ENCODE results near the gene CAB39L.
"Not testable (repeated sequence)": the region's sequence is repeated elsewhere in the genome, so short reads cannot be mapped to it uniquely, and the experiment has no call there.

The CAB39L gene

DNA sequence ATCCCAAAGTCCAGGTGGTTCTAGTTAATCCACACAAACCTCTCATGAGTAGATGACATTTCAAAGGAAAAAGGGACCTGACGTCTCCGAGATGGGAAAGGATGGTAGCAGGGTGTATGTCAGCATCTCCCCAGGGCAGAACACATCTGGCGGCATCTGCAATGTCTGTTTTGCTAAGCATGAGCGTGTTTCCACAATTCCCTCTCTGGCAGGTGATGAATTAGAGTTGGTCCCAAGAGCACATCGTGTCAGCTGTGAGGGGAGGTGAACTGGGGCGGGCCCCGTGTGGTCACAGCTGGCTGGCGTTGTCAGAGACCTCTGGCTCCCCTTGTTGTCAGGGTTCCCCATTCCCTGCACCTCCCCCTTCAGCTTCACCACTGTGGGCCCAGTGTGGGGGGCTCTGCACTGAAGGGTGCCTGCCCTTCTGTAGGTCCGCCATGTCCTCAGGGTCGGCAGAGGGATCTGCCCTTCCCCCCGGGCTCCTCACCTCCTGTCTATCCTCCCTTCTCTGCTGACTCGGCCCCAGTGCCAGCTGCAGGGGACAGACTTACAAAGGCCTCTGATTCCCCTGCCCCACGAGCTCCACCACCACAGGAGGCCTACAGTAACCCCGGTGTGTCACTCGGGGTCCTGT, 138.0 kb downstream of the CAB39L start:
- no peak for DNase-seq

DNA sequence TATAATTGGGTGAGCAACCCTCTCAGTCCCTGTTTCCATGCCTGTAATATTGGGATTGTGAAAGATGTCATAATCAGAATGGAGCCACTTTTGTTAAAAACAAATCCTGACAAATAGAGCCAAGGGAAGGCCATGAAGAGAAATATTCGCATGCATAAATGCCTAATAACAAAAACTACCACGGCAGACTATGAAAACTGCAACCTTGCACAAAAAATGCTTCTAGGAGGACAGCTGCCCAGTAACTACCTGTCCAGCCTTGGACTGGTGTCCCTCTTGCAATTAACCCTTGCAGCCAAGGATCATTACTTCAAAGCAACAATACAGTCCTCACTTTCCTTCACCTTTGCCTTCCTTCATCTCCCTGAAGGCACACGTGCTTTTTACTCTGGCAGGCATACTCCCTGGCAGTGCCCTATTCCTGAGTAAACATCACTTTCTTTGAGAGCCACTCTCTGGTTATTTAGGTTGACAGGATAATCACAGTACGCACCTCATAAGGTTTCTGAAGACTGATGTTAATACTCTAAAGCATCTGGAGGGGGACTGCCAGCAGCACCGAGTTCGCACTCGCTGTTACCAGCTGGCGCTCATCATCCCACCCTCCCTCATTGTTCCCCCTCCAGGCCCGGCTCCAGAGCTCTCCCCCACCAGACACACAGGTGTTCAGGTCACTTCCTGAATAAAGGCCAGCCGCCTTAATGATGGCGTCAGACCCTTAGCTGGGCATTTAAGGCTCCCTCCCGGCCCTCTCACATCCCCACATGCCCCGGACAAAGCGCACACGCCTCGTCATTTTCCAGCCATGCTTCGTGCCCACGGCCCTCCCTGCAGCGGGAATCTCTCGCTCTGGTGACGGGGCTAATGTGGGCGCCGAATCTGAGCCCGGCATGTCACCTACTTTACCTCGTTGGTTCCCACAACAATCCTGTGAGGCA, 138.8 kb downstream of the CAB39L start:
- DNase-seq, result peak; percentile 2

DNA sequence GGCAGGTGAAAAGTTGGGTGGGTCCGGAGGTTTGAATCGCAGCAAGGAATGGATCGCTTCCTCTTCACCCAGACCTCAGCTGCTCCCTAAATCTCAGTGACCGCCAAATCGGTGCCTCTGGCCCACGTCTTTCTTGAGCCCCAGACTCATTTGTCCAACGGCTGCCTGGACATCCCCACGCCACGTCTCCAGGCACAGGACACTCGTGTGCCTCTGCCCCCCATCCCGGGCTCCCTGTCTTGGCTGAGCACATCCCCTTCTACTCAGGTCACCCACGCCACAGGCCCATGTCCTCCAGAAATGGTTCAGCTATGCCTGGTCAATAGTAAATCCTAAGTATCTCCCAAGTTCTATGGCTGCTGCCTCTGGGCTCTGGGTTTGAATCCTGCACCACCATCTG, 139.5 kb downstream of the CAB39L start:
- DNase-seq, result no peak

DNA sequence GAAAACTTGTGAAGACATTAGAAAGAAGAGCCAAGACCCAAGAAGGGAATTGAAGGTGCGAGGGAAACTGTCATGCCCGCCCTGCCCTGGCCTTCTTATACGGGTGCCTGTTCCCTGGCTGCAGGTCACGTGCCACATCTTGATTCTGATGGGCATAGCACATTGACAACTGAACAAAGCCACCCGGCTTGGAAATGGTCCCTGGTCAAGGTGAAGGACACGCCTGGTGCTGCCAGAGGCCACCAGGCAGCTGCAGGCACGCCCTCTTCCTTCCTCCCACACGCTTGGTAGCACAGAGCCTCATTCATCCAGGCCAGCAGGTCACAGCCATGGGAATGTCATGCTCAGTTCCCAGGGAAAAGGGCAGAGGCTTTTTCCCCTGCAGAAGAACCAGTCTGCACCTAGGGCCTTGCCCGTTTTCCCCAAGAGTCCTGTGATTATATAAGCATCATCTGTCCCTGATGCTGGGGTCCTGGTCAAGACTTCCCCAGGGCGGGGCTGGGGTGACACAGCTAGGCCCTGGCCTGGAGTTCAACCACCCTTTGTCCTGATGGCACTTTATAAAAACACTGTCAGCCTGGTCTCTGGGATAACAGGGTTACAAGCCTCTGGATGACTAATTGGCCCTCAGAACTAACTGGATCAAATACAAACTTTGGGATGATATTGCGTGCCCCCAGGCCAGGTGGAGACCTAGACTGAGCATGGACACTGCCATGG, 140.2 kb downstream of the CAB39L start:
- DNase-seq, result no peak

GRCh38 chr13:49302817-49303216, 141.0 kb downstream of the CAB39L start:
- peak; percentile 1 for DNase-seq

DNA sequence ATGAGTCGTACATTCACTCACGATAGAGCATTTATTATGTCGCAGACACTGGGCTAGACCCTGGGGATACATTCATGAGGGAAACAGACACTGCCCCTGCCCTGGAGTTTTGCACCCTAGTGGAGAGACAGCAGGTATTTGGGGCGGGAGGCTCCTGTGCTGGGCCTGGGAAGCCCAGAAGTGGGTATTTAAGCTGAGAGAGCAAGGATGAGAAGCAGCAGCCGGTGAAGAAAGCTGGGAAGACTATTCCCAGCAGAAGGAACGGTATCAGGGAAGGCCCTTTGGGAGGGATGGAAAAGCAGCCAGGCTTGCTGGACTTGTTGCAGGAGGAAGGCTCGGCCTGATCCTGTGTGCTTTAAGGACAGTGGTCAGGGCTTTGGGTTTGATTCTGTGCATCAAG, 141.6 kb downstream of the CAB39L start:
- no peak for DNase-seq

DNA sequence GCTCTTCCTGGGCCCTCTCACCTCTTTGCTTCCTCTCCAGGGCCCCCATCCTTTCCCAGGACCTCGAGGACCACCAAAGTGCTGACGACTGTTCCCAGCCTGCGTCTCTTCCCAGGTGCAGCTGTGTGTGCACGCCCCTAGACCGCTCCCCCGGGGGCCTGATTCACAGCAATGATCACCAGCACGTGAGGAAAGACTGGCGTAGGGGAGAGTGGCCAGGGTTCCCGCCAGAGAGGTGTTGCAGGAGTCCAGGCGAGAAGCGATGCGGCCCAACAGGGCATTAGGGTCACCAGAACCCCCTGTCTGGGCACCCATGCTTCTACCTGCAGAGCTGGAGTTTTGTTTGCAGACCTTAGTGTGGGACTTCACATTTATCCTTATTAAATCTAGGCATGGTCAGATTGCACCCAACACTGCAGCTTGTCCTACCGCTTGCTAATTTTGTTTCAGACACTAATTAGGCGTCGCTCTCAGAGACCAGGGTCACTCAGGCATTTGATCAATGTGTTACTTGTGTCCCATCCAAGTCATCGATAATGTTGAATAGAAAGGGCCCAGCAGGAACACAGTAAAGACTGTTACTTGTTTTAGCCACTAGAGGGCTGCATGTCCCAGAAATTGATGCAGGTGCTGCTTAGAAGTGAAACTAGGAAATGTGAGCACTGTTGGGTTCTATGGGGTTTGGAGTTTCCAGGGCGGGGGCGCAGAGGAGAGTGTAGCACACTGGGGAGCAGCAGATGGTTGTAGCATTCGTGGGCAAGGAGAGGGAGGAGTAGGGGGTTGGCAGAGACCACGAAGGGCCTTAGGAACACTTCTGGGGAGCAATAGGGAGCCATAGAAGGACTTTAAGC, 142.9 kb downstream of the CAB39L start:
- DNase-seq, result peak; percentile 53

DNA sequence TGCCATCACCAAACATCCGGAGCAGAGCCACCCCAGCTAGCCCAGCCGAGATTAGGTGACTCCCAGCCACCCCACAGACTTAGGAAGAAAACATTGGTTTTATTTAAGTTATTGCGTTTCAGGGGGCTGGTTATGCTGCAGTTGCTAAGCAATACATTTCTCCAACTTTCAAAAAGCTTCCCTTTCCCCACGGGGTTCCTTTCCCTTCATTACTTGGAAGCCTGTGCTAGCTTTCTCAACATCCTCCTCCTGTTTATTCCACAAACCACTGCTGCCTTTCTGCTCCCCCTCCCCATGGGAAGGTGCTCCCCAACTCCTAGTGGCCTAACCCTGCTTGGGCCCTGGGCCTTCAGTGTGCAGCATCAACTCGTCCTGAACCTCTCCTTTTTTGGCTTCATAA, 143.6 kb downstream of the CAB39L start:
- DNase-seq, result no peak

- DNase-seq, result no peak
Measured at GRCh38 chr13:49298903-49299605, 144.8 kb downstream of the CAB39L start.

- no peak for DNase-seq
Measured at GRCh38 chr13:49298416-49298815, 145.4 kb downstream of the CAB39L start.

- no peak for DNase-seq
Measured at GRCh38 chr13:49297338-49297737, 146.5 kb downstream of the CAB39L start.

DNA sequence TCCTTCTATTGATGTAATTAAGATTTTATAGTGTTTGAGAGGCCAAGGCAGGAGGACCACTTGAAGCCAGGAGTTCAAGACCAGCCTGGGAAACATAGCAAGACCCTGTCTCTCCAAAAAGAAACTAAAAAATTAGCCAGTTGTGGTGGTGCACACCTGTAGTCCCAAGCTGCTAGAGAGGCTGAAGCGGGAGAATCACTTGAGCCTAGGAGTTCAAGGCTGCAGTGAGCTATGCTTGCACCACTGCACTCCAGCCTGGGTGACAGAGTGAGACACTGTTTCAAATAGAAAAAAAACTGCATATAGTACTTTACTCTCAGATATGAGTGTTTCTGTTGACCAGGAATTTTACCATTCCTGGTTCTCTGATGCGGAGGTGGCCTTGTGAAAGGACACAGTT, 147.2 kb downstream of the CAB39L start:
- DNase-seq, result no peak

- DNase-seq, result no peak
Measured at GRCh38 chr13:49295244-49295643, 148.6 kb downstream of the CAB39L start.

GRCh38 chr13:49294723-49295122, 149.1 kb downstream of the CAB39L start:
- not testable (repeated sequence) for DNase-seq

- DNase-seq, result peak; percentile 70
Measured at GRCh38 chr13:49292742-49293486, 150.9 kb downstream of the CAB39L start.

DNA sequence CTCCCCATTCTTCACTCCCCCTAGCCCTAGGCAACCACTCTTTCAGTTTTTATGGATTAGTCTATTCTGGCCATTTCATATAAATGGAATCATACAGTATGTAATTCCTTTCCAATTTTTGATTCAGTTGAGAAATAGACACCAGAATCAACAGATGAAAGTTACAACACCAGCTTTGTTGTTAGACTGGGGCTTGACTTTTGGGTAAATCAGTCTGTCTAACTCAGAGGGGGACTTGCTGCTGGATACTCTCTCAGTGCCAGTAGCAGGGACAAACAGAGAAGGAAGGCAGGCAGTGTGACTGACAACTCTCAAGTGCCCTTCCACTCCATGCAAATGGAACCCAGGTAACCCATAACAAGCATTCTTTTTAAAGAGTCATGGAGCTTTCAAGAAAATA, 155.4 kb downstream of the CAB39L start:
- DNase-seq, result no peak

DNA sequence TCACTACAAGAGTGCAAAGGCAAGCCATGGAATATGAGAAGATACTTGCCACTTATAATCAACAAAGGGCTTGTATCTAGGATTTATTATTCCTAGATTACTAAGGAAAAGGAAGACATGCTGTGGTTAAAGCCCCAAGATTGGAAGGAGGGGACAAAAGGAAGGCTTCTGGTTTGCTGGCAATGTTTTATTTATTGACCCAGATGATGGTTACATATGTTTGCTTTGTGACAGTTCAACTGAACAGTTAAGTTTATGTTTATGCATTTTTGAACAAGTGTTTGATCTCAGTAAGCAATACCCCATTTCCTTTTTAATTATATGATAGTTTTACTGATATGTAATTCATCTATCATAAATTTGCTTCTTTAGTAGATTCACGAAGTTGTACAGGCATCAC, 155.9 kb downstream of the CAB39L start:
- no peak for DNase-seq

DNA sequence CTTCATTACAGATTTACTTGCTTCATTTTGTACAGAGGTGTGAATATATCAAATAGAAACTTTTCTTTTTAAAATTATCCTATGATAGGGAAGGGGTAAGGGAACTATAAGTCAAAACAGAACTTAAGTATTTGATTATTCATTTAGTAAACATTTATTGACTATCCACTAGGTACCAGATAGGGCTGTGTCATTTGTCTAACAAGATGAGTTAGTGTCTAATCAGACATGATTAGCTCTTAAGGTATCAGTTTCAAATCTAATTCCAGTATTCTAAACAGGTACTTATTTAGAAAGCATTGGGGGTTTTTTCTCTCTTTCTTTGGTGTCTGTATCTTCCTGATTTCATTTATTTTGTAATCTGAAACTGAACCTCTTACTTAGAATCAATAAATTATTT, 164.0 kb downstream of the CAB39L start:
- DNase-seq, result no peak

- DNase-seq, result no peak
Measured at GRCh38 chr13:49279112-49279511, 164.8 kb downstream of the CAB39L start.

GRCh38 chr13:49278211-49278610, 165.7 kb downstream of the CAB39L start:
- no peak for DNase-seq

DNA sequence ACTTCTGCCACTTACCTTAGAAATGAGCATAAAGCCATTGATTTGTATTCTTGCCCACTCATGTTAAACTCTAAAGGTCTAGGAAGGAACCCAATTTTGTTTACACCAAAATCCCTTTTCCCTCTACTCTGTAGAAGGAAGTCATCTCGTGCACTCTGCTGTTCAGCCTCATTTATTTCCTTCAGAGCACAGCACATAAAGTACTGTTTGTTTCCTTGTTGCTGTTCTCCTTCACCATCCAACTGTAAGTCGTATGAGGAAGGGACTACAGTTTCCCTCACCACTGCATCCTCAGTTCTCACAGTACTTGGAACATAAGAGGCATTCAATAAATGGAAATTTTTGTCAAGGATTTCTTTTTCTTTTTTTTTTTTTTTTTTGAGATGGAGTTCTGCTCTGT, 171.6 kb downstream of the CAB39L start:
- DNase-seq, result no peak
